ENCODE measurements around the gene MCTP1.

DNA sequence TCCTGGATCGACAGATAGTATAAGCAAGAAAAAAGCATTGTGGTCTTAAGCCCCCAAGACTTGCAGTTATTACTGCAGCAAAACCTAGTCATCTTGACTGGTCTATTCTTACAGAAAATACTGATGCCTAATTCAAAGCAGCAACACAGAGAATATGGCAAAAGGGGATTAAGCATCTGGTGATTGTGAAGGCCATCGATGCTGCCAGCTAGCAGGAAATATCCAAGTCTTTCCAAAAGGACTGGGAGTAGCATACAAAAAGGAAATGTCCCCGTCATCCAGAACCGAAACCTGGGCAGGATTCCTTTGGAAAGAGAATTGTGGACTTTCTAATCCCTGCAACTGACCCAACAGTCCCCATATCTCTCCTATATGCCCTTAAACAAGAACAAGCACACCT is 534.2 kb downstream of the MCTP1 start:
- no peak for TF ChIP-seq ZBTB7A (IDR thresholded peaks at IDR 0.05; ENCODE audit: low read depth)
- TF ChIP-seq, protein P1, sequence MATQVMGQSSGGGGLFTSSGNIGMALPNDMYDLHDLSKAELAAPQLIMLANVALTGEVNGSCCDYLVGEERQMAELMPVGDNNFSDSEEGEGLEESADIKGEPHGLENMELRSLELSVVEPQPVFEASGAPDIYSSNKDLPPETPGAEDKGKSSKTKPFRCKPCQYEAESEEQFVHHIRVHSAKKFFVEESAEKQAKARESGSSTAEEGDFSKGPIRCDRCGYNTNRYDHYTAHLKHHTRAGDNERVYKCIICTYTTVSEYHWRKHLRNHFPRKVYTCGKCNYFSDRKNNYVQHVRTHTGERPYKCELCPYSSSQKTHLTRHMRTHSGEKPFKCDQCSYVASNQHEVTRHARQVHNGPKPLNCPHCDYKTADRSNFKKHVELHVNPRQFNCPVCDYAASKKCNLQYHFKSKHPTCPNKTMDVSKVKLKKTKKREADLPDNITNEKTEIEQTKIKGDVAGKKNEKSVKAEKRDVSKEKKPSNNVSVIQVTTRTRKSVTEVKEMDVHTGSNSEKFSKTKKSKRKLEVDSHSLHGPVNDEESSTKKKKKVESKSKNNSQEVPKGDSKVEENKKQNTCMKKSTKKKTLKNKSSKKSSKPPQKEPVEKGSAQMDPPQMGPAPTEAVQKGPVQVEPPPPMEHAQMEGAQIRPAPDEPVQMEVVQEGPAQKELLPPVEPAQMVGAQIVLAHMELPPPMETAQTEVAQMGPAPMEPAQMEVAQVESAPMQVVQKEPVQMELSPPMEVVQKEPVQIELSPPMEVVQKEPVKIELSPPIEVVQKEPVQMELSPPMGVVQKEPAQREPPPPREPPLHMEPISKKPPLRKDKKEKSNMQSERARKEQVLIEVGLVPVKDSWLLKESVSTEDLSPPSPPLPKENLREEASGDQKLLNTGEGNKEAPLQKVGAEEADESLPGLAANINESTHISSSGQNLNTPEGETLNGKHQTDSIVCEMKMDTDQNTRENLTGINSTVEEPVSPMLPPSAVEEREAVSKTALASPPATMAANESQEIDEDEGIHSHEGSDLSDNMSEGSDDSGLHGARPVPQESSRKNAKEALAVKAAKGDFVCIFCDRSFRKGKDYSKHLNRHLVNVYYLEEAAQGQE (IDR thresholded peaks at IDR 0.05; ENCODE audit: low read depth): no peak
- no peak for TF ChIP-seq YY1 (IDR thresholded peaks at IDR 0.05; ENCODE audit: low read depth)
- TF ChIP-seq TAF1 (IDR thresholded peaks at IDR 0.05; ENCODE audit: low read depth): no peak
- TF ChIP-seq FOXM1 (IDR thresholded peaks at IDR 0.05; ENCODE audit: borderline replicate concordance, low read depth): no peak
- no peak for TF ChIP-seq RAD21 (IDR thresholded peaks at IDR 0.05; ENCODE audit: low read depth)
- no peak for TF ChIP-seq NFIC (IDR thresholded peaks at IDR 0.05)
- TF ChIP-seq, protein P2, sequence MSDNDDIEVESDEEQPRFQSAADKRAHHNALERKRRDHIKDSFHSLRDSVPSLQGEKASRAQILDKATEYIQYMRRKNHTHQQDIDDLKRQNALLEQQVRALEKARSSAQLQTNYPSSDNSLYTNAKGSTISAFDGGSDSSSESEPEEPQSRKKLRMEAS (IDR thresholded peaks at IDR 0.05): no peak
- no peak for TF ChIP-seq EP300 (IDR thresholded peaks at IDR 0.05; ENCODE audit: borderline replicate concordance)
- TF ChIP-seq, protein P3, sequence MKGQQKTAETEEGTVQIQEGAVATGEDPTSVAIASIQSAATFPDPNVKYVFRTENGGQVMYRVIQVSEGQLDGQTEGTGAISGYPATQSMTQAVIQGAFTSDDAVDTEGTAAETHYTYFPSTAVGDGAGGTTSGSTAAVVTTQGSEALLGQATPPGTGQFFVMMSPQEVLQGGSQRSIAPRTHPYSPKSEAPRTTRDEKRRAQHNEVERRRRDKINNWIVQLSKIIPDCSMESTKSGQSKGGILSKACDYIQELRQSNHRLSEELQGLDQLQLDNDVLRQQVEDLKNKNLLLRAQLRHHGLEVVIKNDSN (IDR thresholded peaks at IDR 0.05): no peak
- no peak for TF ChIP-seq CREB1 (IDR thresholded peaks at IDR 0.05; ENCODE audit: low read depth)
